ENCODE results near the gene BUD13. TPM values are rescaled to one million over a fixed set of nuclear protein-coding genes. Genes with fewer than 3 reads are reported as not detected.

BUD13 gene
- polyA plus RNA-seq, 1 experiment: 11.7 TPM

- H3K4me3 ChIP-seq (ENCODE audit: low read depth, low read length): no peak overlapping the region
- H3K36me3 ChIP-seq (ENCODE audit: control insufficient read depth, insufficient read depth, low read length): no peaks in the 10 kb centered on the region
- peaks cover 21% of the 10 kb centered on the region for H3K27me3 ChIP-seq (ENCODE audit: control insufficient read depth, insufficient read depth, low read length)
- TF ChIP-seq CTCF (IDR thresholded peaks at IDR 0.05; ENCODE audit: insufficient read depth, low read depth, low read length): no peak
- CTCF ChIA-PET: no interaction called here
- no peak for DNase-seq (ENCODE audit: low read depth)
- POLR2A ChIA-PET: no interaction called here
Observed at GRCh38 chr11:116720895-116721294, 51.9 kb downstream of the BUD13 start.

- no peak for TF ChIP-seq CTCF (IDR thresholded peaks at IDR 0.05; ENCODE audit: insufficient read depth, low read depth, low read length)
- Histone ChIP-seq H3K4me3 (ENCODE audit: low read depth, low read length) (no peak overlapping the region), H3K36me3 (ENCODE audit: control insufficient read depth, insufficient read depth, low read length) (no peaks in the 10 kb centered on the region), H3K27me3 (ENCODE audit: control insufficient read depth, insufficient read depth, low read length) (peaks cover 21% of the 10 kb centered on the region)
- DNase-seq (ENCODE audit: low read depth): no peak
- ChIA-PET POLR2A (no interaction called here), CTCF (interaction anchor here (0.8 to 1.0 kb wide), 2 partner anchors 13 to 14 kb away, joined by 3 to 4 read pairs; no protein-coding TSS in a partner anchor)
Observed at GRCh38 chr11:116718955-116719501, 53.8 kb downstream of the BUD13 start.

- Histone ChIP-seq H3K27me3 (ENCODE audit: control insufficient read depth, insufficient read depth, low read length) (peaks cover 12% of the 10 kb centered on the region), H3K36me3 (ENCODE audit: control insufficient read depth, insufficient read depth, low read length) (no peaks in the 10 kb centered on the region), H3K4me3 (ENCODE audit: low read depth, low read length) (no peak overlapping the region)
- TF ChIP-seq CTCF (IDR thresholded peaks at IDR 0.05; ENCODE audit: insufficient read depth, low read depth, low read length): no peak
- DNase-seq (ENCODE audit: low read depth): no peak
- ChIA-PET POLR2A (no interaction called here), CTCF (interaction anchor here (0.8 to 0.9 kb wide), 2 partner anchors 16 to 26 kb away, joined by 3 read pairs; no protein-coding TSS in a partner anchor)
Observed at GRCh38 chr11:116716621-116717020, 56.2 kb downstream of the BUD13 start.

- Histone ChIP-seq H3K27me3 (ENCODE audit: control insufficient read depth, insufficient read depth, low read length) (peaks cover 14% of the 10 kb centered on the region), H3K4me3 (ENCODE audit: low read depth, low read length) (no peak overlapping the region), H3K36me3 (ENCODE audit: control insufficient read depth, insufficient read depth, low read length) (no peaks in the 10 kb centered on the region)
- ChIA-PET CTCF (interaction anchor here (0.8 to 2.3 kb wide), 3 partner anchors 17 to 28 kb away, joined by 4 to 6 read pairs (median 4); no protein-coding TSS in a partner anchor), POLR2A (no interaction called here)
- no peak for DNase-seq (ENCODE audit: low read depth)
- no peak for TF ChIP-seq CTCF (IDR thresholded peaks at IDR 0.05; ENCODE audit: insufficient read depth, low read depth, low read length)
Observed at GRCh38 chr11:116715383-116715782, 57.4 kb downstream of the BUD13 start.

- ChIA-PET CTCF (interaction anchor here (1.1 to 2.3 kb wide), 2 partner anchors 17 to 28 kb away, joined by 4 to 6 read pairs; no protein-coding TSS in a partner anchor), POLR2A (no interaction called here)
- TF ChIP-seq CTCF (IDR thresholded peaks at IDR 0.05; ENCODE audit: insufficient read depth, low read depth, low read length): no peak
- Histone ChIP-seq H3K4me3 (ENCODE audit: low read depth, low read length) (no peak overlapping the region), H3K27me3 (ENCODE audit: control insufficient read depth, insufficient read depth, low read length) (peaks cover 9% of the 10 kb centered on the region), H3K36me3 (ENCODE audit: control insufficient read depth, insufficient read depth, low read length) (no peaks in the 10 kb centered on the region)
- DNase-seq (ENCODE audit: low read depth): no peak
Observed at GRCh38 chr11:116714902-116715301, 57.9 kb downstream of the BUD13 start.
